GM12892 (cell line): ENCODE data around the gene MYH3.
A peak's percentile ranks its signal among the peaks of the same experiment; 100 is the strongest.

Source experiments
- DNase-seq: peaks from one replicate; pipeline ENCODE4 v3.0.0; 2011; ENCODE audit not compliant: insufficient read length
- FAIRE-seq: peaks from 2 replicates; lab custom pipeline; 2011; peaks lifted over from hg19 to GRCh38; lab: Jason Lieb, UNC
- POLR2A ChIP-seq: IDR thresholded peaks from 2 replicates; pipeline ENCODE4 v1.6.1; 2011; ENCODE audit warnings: low read depth, low read length, control low read depth
- POLR2AphosphoS5 ChIP-seq: IDR thresholded peaks from 2 replicates; pipeline ENCODE4 v1.6.1; 2011; ENCODE audit warnings: low read depth, low read length, control low read depth
- TAF1 ChIP-seq: IDR thresholded peaks from 2 replicates; pipeline ENCODE4 v1.6.1; 2011; ENCODE audit warnings: low read depth, mild to moderate bottlenecking, control low read depth, low read length, borderline replicate concordance

Gene MYH3

DNA sequence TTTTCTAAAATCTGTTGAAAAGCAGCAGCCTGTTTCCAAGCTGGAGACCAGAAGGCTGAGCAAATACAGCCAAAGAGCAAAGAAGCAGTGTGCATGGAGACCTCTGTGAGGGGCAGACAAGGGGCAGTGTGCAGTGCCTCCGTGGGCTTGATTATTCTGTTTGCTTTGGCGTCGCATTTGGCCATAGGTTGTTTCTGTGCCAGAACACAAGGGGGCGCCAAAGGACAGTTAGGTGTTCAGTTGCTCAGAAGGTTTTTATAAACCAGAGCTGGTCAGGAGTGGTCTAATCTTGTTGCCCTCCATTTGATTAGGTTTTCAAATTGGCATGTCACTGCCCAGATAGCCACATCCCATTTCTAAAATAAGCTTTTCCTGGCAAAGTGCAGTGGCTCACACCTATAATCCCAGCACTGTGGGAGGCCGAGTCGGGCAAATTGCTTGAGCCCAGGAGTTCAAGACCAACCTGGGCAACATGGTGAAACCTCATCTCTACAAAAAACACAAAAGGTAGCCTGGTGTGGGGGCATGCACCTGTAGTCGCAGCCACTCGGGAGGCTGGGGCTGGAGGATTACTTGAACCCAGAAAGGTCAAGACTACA lies 10.6 kb downstream of the MYH3 start:
- no peak for DNase-seq
- TF ChIP-seq TAF1 (no peak), POLR2AphosphoS5 (no peak), POLR2A (no peak)
- FAIRE-seq: peak; percentile 84

DNA sequence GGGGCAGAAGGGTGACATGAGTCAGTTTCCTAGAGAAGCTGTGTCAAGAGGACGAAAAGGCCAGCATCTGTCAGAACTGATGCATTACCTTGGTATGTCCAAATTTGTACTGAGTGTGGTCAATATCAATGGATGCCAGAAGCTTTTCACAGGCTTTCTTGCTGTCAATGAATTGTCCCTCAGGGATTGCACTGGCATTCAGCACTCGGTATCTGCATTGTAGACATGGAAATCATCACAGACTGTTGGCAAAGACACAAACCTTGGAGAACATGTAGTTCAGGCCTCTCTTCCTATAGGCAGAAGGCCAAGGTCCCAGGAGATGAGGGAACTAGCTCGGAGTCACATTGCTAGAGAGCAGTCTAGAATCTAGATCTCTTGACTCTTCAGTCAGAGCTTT lies 16.6 kb downstream of the MYH3 start:
- TF ChIP-seq TAF1 (no peak), POLR2A (no peak), POLR2AphosphoS5 (no peak)
- DNase-seq (no peak), FAIRE-seq (no peak)

DNA sequence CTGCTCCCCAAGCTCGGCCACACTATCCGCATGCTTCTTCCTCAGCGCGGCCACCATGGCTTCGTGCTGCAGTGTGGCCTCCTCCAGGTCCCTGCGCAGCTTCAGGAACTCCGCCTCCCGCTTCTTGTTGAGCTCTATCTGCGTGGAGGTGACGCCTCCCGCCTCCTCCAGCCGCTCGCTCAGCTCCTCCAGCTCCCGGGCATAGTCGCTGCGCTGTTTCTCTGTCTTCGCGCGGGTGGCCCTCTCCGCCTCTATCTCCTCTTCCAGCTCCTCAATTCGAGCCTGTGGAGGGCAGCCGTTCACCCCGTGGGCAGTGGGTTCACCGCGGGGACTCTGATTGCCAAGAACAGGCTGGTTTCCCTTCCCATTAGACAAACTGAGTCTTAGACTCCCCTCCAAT lies 19.0 kb downstream of the MYH3 start:
- no peak for TF ChIP-seq TAF1
- no peak for TF ChIP-seq POLR2AphosphoS5
- no peak for TF ChIP-seq POLR2A
- no peak for FAIRE-seq
- DNase-seq: no peak

DNA sequence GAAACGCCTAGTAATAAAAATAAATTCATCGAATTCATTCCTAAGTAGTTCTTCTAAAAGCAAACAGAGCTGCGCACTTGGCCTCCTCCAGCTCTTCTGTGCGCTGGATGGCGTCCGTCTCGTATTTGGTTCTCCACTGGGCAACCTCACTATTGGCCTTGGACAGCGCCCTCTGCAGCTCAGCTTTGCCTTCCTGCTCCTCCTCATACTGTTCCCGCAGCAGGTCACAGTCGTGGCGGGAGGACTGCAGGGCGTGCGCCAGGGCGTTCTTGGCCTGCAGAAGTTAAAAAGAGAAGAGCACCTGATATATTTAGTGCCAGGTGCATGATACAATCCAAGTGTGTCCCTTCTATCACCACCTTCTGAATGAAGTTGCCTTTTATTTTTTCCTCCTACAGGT lies 21.8 kb downstream of the MYH3 start:
- no peak for TF ChIP-seq TAF1
- no peak for TF ChIP-seq POLR2A
- no peak for TF ChIP-seq POLR2AphosphoS5
- FAIRE-seq: peak; percentile 38

DNA sequence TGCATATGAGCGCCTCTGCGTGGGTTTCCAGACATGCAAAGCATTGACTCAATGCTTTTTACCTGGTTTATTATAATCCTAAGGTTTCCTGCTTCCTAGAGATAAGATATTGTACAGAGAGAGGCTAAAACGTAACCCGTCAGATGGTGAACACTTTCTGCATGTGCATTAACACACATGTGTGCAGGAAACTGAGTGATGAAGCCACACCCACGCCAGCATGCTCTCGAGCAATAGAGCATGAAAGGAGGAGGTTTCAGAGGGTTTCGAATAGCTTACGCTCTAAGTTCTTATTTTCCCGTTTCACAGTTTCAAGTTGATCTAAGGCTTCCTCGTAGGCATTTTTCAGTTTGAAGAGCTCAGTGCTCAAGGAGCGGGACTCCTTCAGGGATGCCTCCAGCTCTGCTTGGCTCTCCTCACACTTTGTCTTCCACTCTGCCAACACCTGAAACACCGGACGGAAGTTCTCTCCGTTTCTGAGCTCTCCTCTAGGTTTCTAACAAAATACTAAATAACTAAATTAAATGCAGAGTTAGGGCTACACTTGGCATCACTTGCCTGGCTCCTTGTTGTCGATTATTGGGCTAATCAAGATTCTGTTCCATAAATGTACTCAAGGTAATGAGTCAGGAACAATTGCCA lies 23.2 kb downstream of the MYH3 start:
- DNase-seq (peak; percentile 49), FAIRE-seq (peak; percentile 97)

More for the DNA sequence above, 21.8 kb downstream of the MYH3 start:
- DNase-seq: no peak

DNA sequence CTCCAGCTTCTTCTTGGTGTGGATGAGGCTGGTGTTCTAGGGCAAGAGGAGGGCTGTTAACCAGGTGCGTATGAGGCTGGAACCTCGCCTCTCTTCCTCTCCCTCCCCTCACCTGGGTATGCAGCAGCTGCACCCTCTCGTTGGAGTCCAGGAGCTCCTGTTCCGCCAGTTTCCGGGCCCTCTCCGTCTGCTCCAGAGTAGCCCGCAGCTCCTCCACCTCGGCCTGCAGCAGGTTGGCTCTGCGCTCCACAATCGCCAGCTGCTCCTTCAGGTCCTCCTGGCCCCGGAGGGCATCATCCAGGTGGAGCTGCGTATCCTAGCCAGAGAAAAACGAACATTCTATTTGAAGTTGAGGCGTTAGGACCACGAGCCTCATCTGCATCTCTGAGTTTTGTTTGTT lies 25.4 kb downstream of the MYH3 start:
- FAIRE-seq (no peak), DNase-seq (no peak)
- TF ChIP-seq POLR2A: no peak
- no peak for TF ChIP-seq TAF1
- TF ChIP-seq POLR2AphosphoS5: no peak

More for the DNA sequence above, 23.2 kb downstream of the MYH3 start:
- TF ChIP-seq POLR2A (no peak), POLR2AphosphoS5 (no peak), TAF1 (no peak)

DNA sequence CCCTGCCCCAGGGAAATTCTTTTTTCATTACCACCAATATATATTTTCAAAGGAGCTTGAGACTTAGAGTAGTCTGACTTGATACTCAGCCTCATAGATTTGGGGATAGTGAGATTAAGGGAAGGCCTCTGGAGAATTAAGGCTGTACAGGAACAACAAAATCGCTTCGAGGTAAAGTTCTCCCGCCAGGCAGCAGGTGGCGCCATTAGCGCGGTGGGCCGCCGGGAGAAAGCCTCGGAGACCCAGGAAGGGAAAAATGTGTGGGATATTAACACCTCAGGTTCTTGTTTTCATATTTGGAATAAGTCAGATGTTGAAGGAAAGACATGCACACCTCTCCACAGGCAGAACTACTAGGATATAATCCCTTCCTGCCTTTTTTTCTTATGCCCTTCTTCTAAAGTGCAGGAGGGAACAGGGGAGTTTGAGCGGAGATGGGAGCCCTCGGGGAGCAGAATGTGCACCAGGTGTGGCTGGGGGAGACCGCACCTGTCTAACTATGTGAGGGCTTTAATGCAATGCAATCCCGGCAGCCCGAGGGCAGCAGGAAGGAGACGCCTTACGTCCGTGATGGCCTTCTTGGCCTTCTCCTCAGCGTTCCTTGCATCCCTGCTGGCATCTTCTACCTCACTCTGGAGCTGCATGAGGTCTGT lies 25.9 kb downstream of the MYH3 start:
- FAIRE-seq (no peak), DNase-seq (no peak)

DNA sequence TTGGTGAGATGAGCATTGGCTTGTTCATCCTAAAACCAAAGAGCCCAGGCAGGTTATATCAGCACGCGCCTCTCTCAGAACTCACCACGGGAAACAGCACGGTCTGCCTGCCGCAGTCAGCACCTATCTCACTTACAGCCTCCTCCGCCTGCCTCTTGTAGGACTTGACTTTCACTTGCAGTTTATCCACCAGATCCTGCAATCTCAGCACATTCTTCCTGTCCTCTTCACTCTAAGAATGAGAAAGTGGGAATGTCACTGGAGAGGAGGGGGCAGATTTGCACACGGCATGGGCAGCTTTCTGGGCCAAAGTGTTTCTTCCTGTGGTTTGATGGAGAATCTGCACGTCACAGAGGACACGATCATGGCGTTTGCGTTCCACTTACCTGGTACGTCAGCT lies 27.4 kb downstream of the MYH3 start:
- DNase-seq (no peak), FAIRE-seq (no peak)
- TF ChIP-seq POLR2AphosphoS5 (no peak), POLR2A (no peak), TAF1 (no peak)

More for the DNA sequence above, 25.9 kb downstream of the MYH3 start:
- TF ChIP-seq POLR2A (no peak), TAF1 (no peak), POLR2AphosphoS5 (no peak)

DNA sequence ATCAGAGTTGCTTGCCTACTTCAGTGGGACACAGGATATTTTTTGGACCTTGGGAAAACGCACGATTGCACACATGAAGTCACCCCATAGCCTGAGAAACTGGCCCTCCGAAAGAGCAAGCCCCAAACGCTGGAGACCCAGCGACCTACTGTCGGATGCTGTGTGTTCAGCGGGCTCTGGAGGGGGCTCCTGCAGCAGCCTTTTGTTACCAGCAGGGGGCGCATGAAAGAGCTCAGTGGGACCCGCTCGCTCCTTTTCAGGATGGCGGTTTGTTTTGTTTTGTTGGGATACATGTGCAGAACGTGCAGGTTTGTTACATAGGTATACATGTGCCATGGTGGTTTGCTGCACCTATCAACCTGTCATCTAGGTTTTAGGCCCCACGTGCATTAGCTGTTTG lies 28.4 kb downstream of the MYH3 start:
- TF ChIP-seq POLR2AphosphoS5 (no peak), TAF1 (no peak), POLR2A (no peak)
- DNase-seq (no peak), FAIRE-seq (no peak)

DNA sequence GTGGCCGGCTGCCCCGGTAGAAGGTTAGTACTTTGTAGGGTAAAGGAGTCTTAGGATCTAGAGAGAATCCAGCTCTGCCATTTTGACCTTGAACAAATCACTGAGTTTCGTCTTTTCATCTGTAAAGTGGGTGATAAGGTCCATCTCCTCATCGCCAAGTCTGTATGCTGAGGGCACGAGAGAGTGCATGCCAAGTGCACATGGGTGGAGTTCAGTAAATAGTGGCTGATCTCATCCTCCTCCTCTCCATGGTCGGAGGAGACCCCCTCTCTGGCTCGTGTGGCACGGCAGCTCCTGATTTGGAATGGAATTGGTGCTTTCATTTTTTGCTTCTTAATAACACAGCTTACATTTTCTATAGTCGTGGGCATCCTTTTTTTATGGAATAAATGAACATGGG lies 30.7 kb downstream of the MYH3 start:
- no peak for FAIRE-seq
- no peak for TF ChIP-seq TAF1
- TF ChIP-seq POLR2A: no peak
- TF ChIP-seq POLR2AphosphoS5: no peak

DNA sequence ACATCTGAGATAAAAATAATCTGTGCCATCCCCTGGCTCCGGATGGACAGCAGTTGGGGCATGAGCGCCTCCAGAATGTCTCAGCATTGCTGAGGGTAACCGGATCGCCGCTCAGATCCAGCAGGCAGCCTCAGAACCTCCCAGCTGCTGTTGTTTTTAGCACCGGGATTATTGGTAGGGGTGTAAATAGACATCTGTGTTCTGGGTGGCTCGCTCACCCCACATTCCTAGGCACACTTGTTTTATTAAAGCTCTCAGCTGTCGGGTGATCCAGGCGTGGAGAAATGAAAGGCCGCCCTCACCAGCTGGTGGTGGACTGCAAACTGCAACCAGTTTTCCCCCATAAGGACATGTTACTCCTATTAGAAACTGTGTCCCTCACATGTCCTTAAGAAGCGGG lies 32.1 kb downstream of the MYH3 start:
- no peak for DNase-seq
- no peak for FAIRE-seq
- no peak for TF ChIP-seq POLR2AphosphoS5
- no peak for TF ChIP-seq POLR2A
- TF ChIP-seq TAF1: no peak

More for the DNA sequence above, 30.7 kb downstream of the MYH3 start:
- DNase-seq: no peak
